ENCODE data around the gene HOXA9. TPM values are rescaled to one million over a fixed set of nuclear protein-coding genes. Genes with fewer than 3 reads are reported as not detected.

Gene HOXA9
- total RNA-seq, 1 experiment from 2014 or later, result not detected

DNA sequence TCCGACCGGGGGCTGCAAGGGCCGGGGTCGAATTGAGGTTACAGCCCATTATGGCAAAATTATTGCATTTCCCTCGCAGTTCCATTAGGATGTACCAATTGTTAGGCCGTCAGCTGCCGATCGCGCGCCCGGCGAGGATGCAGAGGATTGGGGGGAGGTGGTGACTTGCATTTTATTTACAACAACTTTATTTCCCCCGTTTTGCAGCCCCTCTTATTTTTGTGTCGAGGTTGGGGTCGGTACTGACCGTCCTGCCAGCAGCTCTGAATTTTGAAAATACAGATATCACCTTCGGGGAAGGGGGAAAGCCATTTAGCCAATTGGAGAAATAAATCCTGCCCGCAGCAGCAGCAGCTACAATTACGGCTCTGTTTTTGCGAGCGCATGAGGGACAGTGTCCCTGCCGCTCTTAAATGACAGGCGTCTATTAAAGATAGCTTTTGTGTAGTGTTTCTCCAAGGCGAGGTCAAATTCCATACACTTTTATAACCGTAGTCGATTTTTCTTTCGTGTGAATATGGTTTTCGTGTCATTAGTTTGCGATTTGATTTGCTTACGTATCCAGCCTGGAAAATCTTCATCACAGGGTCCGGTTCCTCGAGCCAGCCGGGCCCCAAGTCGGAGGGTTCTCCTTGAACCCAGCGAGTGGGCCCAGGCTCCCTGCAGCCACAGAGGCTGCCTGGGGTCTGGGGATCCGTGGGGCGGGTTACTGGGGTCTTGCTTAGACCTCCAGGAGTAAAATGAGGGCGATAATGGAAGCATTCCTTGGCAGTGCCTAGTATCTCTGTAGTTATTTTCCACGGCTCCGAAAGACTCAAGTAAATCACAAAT, 21.2 kb downstream of the HOXA9 start:
- no peaks in the 10 kb centered on the region for H3K36me3 ChIP-seq (replicated peaks; ENCODE audit: control insufficient read depth, insufficient read depth, low read length)
- DNase-seq, result no peak

DNA sequence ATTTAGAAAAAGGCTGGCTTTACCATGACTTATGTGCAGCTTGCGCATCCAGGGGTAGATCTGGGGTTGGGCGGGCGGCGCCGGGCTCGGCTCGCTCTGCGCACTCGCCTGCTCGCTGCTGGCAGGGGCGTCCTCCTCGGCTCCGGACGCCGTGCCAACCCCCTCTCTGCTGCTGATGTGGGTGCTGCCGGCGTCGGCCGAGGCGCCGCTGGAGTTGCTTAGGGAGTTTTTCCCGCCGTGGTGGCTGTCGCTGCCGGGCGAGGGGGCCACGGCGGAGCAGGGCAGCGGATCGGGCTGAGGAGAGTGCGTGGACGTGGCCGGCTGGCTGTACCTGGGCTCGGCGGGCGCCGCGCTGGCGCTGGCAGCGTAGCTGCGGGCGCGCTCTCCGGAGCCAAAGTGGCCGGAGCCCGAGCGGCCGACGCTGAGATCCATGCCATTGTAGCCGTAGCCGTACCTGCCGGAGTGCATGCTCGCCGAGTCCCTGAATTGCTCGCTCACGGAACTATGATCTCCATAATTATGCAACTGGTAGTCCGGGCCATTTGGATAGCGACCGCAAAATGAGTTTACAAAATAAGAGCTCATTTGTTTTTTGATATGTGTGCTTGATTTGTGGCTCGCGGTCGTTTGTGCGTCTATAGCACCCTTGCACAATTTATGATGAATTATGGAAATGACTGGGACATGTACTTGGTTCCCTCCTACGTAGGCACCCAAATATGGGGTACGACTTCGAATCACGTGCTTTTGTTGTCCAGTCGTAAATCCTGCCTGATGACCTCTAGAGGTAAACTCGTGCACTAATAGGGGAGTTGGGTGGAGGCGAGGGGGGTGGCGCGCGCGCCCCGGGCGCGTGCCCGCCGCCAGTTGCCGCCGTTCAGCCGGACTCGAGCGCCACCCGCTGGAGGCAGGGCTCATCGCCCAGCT, 22.1 kb downstream of the HOXA9 start, which contains the start of gene HOXA5:
HOXA5 (minus strand) TSS at position 659 of the 927 bp plus-strand sequence; CDS start at position 585, 74 bp downstream.
- Histone ChIP-seq H3K27me3 (ENCODE audit: control insufficient read depth, insufficient read depth, low read length) (peaks cover 99% of the 10 kb centered on the region), H3K36me3 (replicated peaks; ENCODE audit: control insufficient read depth, insufficient read depth, low read length) (no peaks in the 10 kb centered on the region), H3K4me3 (ENCODE audit: insufficient read depth, low read depth, low read length) (peak within 1 kb of the TSS; percentile 27)
- DNase-seq, result peak; percentile 98

More for the DNA sequence above, 21.2 kb downstream of the HOXA9 start:
- Histone ChIP-seq H3K4me3 (ENCODE audit: insufficient read depth, low read depth, low read length) (no peak overlapping the region), H3K27me3 (ENCODE audit: control insufficient read depth, insufficient read depth, low read length) (peaks cover 99% of the 10 kb centered on the region)

DNA sequence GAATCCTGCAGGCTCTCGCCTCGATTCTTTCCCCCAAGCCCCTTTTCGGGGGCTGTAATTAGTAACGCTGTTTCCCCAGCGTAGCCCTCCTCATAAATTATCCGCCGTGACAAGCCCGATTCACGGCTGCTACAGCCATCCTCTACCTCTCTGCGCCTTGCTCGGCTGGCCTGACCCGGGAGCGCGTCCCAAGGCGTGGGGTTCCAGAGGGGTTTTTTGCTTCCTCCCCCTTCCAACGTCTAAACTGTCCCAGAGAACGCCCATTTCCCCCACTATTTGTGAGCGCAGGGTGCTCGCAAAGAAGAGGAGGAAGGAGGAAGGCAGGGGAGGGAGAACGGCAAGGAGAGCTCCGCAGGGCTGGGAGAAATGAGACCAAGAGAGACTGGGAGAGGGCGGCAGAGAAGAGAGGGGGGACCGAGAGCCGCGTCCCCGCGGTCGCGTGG, 22.7 kb downstream of the HOXA9 start:
- H3K4me3 ChIP-seq (ENCODE audit: insufficient read depth, low read depth, low read length), result peak overlapping the region; percentile 27
- DNase-seq, result no peak
- H3K27me3 ChIP-seq (ENCODE audit: control insufficient read depth, insufficient read depth, low read length), result peaks cover 99% of the 10 kb centered on the region
- H3K36me3 ChIP-seq (replicated peaks; ENCODE audit: control insufficient read depth, insufficient read depth, low read length), result no peaks in the 10 kb centered on the region

GRCh38 chr7:27141923-27142579, 23.3 kb downstream of the HOXA9 start:
- Histone ChIP-seq H3K4me3 (ENCODE audit: insufficient read depth, low read depth, low read length) (no peak overlapping the region), H3K36me3 (replicated peaks; ENCODE audit: control insufficient read depth, insufficient read depth, low read length) (no peaks in the 10 kb centered on the region), H3K27me3 (ENCODE audit: control insufficient read depth, insufficient read depth, low read length) (peaks cover 99% of the 10 kb centered on the region)
- DNase-seq, result peak; percentile 82

DNA sequence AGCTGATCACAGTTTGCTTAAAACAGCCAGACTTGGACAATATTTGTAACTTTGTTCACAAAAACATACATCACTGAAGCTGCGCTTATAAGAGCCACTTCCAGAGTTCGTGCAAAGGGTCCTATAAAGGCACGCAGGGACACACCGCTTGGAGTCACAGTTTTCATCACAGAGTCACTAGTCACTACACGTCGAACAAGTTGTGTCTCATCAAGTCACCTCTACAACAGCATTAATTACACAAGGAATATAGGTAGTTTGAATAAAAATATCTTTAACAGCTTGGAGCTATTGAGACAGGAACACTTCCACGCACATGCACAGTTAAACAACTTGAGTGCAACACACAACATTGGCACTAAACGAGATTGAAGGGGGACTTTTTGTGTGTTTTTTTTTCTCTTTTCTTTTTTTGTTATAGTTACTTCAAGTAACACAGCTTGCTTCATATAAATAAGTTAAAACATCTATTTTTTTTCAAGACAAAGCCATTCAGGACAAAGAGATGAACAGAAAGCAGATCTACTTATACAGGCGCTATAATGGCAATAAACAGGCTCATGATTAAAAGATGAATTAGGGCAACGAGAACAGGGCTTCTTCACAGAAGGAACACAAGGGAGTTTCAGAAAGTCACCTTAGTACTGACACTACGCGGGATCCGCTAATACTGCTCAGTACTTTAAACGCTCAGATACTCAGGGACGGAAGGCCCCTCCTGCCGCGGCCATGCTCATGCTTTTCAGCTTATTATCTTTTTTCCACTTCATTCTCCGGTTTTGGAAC, 24.0 kb downstream of the HOXA9 start:
- Histone ChIP-seq H3K27me3 (ENCODE audit: control insufficient read depth, insufficient read depth, low read length) (peaks cover 99% of the 10 kb centered on the region), H3K36me3 (replicated peaks; ENCODE audit: control insufficient read depth, insufficient read depth, low read length) (no peaks in the 10 kb centered on the region), H3K4me3 (ENCODE audit: insufficient read depth, low read depth, low read length) (no peak overlapping the region)
- no peak for DNase-seq

GRCh38 chr7:27140126-27140857, 25.0 kb downstream of the HOXA9 start:
- peak; percentile 38 for DNase-seq
- Histone ChIP-seq H3K27me3 (ENCODE audit: control insufficient read depth, insufficient read depth, low read length) (peaks cover 99% of the 10 kb centered on the region), H3K4me3 (ENCODE audit: insufficient read depth, low read depth, low read length) (no peak overlapping the region)

GRCh38 chr7:27139334-27140125, 25.8 kb downstream of the HOXA9 start:
- Histone ChIP-seq H3K27me3 (ENCODE audit: control insufficient read depth, insufficient read depth, low read length) (peaks cover 99% of the 10 kb centered on the region), H3K4me3 (ENCODE audit: insufficient read depth, low read depth, low read length) (no peak overlapping the region), H3K36me3 (replicated peaks; ENCODE audit: control insufficient read depth, insufficient read depth, low read length) (no peaks in the 10 kb centered on the region)
- DNase-seq, result peak; percentile 82

More at GRCh38 chr7:27140126-27140857, 25.0 kb downstream of the HOXA9 start:
- no peaks in the 10 kb centered on the region for H3K36me3 ChIP-seq (replicated peaks; ENCODE audit: control insufficient read depth, insufficient read depth, low read length)

- Histone ChIP-seq H3K27me3 (ENCODE audit: control insufficient read depth, insufficient read depth, low read length) (peaks cover 99% of the 10 kb centered on the region), H3K36me3 (replicated peaks; ENCODE audit: control insufficient read depth, insufficient read depth, low read length) (no peaks in the 10 kb centered on the region), H3K4me3 (ENCODE audit: insufficient read depth, low read depth, low read length) (no peak overlapping the region)
- DNase-seq, result no peak
These were observed 26.4 kb downstream of the HOXA9 start for GRCh38 chr7:27138985-27139333.

- H3K27me3 ChIP-seq (ENCODE audit: control insufficient read depth, insufficient read depth, low read length), result peaks cover 100% of the 10 kb centered on the region
- H3K36me3 ChIP-seq (replicated peaks; ENCODE audit: control insufficient read depth, insufficient read depth, low read length), result no peaks in the 10 kb centered on the region
- no peak for DNase-seq
- no peak overlapping the region for H3K4me3 ChIP-seq (ENCODE audit: insufficient read depth, low read depth, low read length)
These were observed 26.9 kb downstream of the HOXA9 start for GRCh38 chr7:27138472-27138871.

DNA sequence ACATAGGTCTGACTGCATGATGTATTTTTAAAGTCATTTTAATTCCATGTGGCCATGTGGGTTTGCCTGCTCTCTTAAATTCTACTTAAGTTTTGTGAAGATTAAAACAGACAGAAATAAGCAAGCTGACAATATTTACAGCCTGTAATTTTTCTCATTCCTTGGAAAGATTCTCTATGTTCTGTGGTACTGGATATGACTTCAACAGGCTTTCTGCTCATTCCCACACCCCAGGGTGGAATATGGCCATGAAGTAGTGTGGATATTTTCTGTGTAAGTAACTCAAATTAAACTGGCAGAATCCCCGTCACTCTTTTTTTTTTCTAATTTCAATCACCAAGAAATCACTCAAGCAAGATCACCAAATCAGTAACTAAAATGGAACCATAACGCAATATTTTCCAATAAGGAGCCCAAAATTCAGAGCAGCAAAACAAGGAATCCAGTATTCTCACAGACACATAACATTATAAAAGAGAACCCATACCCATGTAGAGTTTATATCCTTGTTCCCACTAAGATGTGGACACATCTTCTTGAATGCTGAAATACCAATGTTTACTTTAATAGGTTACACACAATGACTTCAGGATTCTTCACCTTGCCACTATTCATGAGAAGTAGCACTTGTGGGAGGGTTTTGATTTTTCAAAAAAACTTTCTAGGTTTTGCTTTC, 27.6 kb downstream of the HOXA9 start:
- no peak for DNase-seq
- H3K27me3 ChIP-seq (ENCODE audit: control insufficient read depth, insufficient read depth, low read length), result peaks cover 100% of the 10 kb centered on the region
- H3K4me3 ChIP-seq (ENCODE audit: insufficient read depth, low read depth, low read length), result no peak overlapping the region
- no peaks in the 10 kb centered on the region for H3K36me3 ChIP-seq (replicated peaks; ENCODE audit: control insufficient read depth, insufficient read depth, low read length)

DNA sequence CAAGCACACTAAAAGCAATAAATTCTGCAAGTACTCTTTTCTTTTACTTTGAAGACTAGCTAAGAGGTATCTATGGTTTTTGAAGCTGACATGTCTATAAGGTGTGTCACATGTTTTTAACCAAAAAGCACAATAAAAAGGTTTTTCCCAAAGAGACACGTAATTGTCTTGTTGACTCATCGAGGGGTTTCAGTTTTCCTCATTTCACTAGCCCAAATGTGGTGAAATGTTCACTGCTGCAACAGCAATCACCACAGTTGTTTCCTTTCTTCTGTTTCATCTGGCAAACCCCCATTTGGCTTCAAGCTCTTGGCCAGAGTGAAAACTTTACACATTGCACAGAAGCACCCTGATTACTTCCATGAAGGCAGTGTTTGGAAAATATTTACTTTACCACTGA, 30.9 kb downstream of the HOXA9 start:
- no peak for DNase-seq
- Histone ChIP-seq H3K36me3 (replicated peaks; ENCODE audit: control insufficient read depth, insufficient read depth, low read length) (no peaks in the 10 kb centered on the region), H3K4me3 (ENCODE audit: insufficient read depth, low read depth, low read length) (no peak overlapping the region), H3K27me3 (ENCODE audit: control insufficient read depth, insufficient read depth, low read length) (peaks cover 98% of the 10 kb centered on the region)

Data from H7 (cell line).